HCT116 (cell line): ENCODE measurements around the gene TNN. TPM values are rescaled to one million over a fixed set of nuclear protein-coding genes. Genes with fewer than 3 reads are reported as not detected.

ENCODE experiments used
- ATAC-seq: fragments of 200-7000 bp; cut with Tn5 transposase; 2 replicates; pipeline ENCODE4 v1.9.1; 2020; ENCODE audit warnings: mild to moderate bottlenecking, moderate library complexity
- BruUV-seq: library from RNA; stranded (reverse); fragments of 400-500 nt; replicated peaks from 2 replicates; lab custom pipeline; 2021; lab: Mats Ljungman, UMichigan
- CTCF ChIA-PET: fragments of 300-600 bp; sonication (Branson Sonifier 250); formaldehyde crosslinking; loops from one replicate; lab custom pipeline; 2021; ENCODE audit warnings: antibody characterized with exemption; lab: Charles Lee
- POLR2A ChIA-PET: fragments of 300-600, 350-600 bp; sonication (Branson Sonifier 250); formaldehyde crosslinking; loops from one replicate; lab custom pipeline; 2021; ENCODE audit warnings: antibody characterized with exemption; lab: Charles Lee
- RAD21 ChIA-PET, 2 experiments: fragments of 300-600 bp; sonication (Branson Sonifier 250); formaldehyde crosslinking; loops; one replicate each; lab custom pipeline; 2023; ENCODE audit warnings: low total read pairs in 2 of 2; ENCODE audit not compliant: uncharacterized antibody in 2 of 2, unreplicated experiment in 2 of 2, low non-redundant PET in 1 of 2; lab: Charles Lee
- DNase-seq: peaks from one replicate; pipeline ENCODE4 v3.0.0-alpha.2; 2010; ENCODE audit warnings: low read depth, low spot score
- H2AFZ ChIP-seq: fragments of 200-600 bp; shearing (Covaris generic), sonication (generic); 2 replicates; pipeline ENCODE4 v1.6.1; 2017; ENCODE audit warnings: low read depth, mixed run types, mixed read lengths, antibody characterized with exemption, low read length; ENCODE audit not compliant: poor library complexity, severe bottlenecking
- H3K27ac ChIP-seq: 2 replicates; pipeline ENCODE4 v1.5.1; 2012; ENCODE audit warnings: low read depth, low read length
- H3K27me3 ChIP-seq: fragments of 200-600 bp; sonication (generic); 2 replicates; pipeline ENCODE4 v1.6.1; 2016; ENCODE audit warnings: mixed run types, low read length, mixed read lengths; ENCODE audit not compliant: insufficient read depth
- H3K36me3 ChIP-seq, 2 experiments: fragments of 200-500 bp in 1 of 2; fragments of 200-600 bp in 1 of 2; sonication (Bioruptor generic) in 1 of 2; sonication (generic) in 1 of 2; 2 replicates each; pipeline versions ENCODE4 v1.5.1 to v1.6.1; 2014 to 2016; ENCODE audit warnings: low read length in 2 of 2, inconsistent platforms in 1 of 2, mixed read lengths in 1 of 2, mixed run types in 1 of 2; ENCODE audit not compliant: insufficient read depth in 2 of 2, control insufficient read depth in 1 of 2
- H3K4me1 ChIP-seq, 2 experiments: fragments of 200-600 bp in 1 of 2; sonication (generic) in 1 of 2; 2 replicates each; pipeline versions ENCODE4 v1.5.1 to v1.6.1; 2012 to 2017; ENCODE audit warnings: low read length in 2 of 2, inconsistent platforms in 1 of 2, mild to moderate bottlenecking in 1 of 2, mixed read lengths in 1 of 2, mixed run types in 1 of 2, moderate library complexity in 1 of 2; ENCODE audit not compliant: insufficient read depth in 2 of 2, control insufficient read depth in 1 of 2
- H3K4me2 ChIP-seq: fragments of 200-600 bp; sonication (generic); 2 replicates; pipeline ENCODE4 v1.6.1; 2017; ENCODE audit warnings: mixed run types, low read length, mixed read lengths
- H3K4me3 ChIP-seq, 2 experiments: fragments of 200-600 bp in 1 of 2; sonication (generic) in 1 of 2; replicated peaks in 1 of 2; 2 replicates each; pipeline ENCODE4 v1.5.1; 2011 to 2016; ENCODE audit warnings: low read length in 2 of 2, control low read depth in 1 of 2, low read depth in 1 of 2, mild to moderate bottlenecking in 1 of 2, mixed read lengths in 1 of 2, mixed run types in 1 of 2
- H3K79me2 ChIP-seq: fragments of 200-600 bp; sonication (generic); 2 replicates; pipeline ENCODE4 v1.6.1; 2017; ENCODE audit warnings: mild to moderate bottlenecking, mixed run types, low read length, moderate library complexity, mixed read lengths; ENCODE audit not compliant: insufficient read depth
- H3K9ac ChIP-seq: fragments of 200-600 bp; sonication (generic); 2 replicates; pipeline ENCODE4 v1.6.1; 2016; ENCODE audit warnings: low read length, mixed read lengths
- H3K9me2 ChIP-seq: fragments of 200-600 bp; sonication (generic), shearing (Covaris generic); 2 replicates; pipeline ENCODE4 v1.6.1; 2017; ENCODE audit warnings: mixed run types, mild to moderate bottlenecking, moderate library complexity; ENCODE audit not compliant: insufficient read depth
- H3K9me3 ChIP-seq, 2 experiments: fragments of 200-500 bp in 1 of 2; fragments of 200-600 bp in 1 of 2; sonication (Bioruptor generic) in 1 of 2; sonication (generic) in 1 of 2; 2 replicates each; pipeline ENCODE4 v1.6.1; 2014 to 2017; ENCODE audit warnings: low read length in 2 of 2, mixed read lengths in 2 of 2, inconsistent platforms in 1 of 2, low read depth in 1 of 2, mild to moderate bottlenecking in 1 of 2, mixed run types in 1 of 2, moderate library complexity in 1 of 2; ENCODE audit not compliant: control insufficient read depth in 1 of 2, insufficient read depth in 1 of 2
- H4K20me1 ChIP-seq: fragments of 200-600 bp; sonication (generic), shearing (Covaris generic); 2 replicates; pipeline ENCODE4 v1.6.1; 2017; ENCODE audit warnings: mixed run types, mild to moderate bottlenecking, moderate library complexity; ENCODE audit not compliant: insufficient read depth
- CBX3 ChIP-seq: IDR thresholded peaks from 2 replicates; pipeline ENCODE4 v1.6.1; 2012; ENCODE audit warnings: low read depth
- CTCF ChIP-seq, 3 experiments: fragments of 200-600 bp in 1 of 3; sonication (generic) in 1 of 3; IDR thresholded peaks in 2 of 3; conservative IDR thresholded peaks in 1 of 3; 2 replicates each; pipeline ENCODE4 v1.5.1; 2012 to 2017; ENCODE audit warnings: low read depth in 2 of 3, low read length in 2 of 3, antibody characterized with exemption in 1 of 3, borderline replicate concordance in 1 of 3, control low read depth in 1 of 3, mild to moderate bottlenecking in 1 of 3, mixed read lengths in 1 of 3, mixed run types in 1 of 3, moderate library complexity in 1 of 3; ENCODE audit not compliant: insufficient read depth in 1 of 3
- EGR1 ChIP-seq: IDR thresholded peaks from 2 replicates; pipeline ENCODE4 v1.6.1; 2012; ENCODE audit warnings: low read depth
- EZH2phosphoT487 ChIP-seq: fragments of 200-600 bp; IDR thresholded peaks from 2 replicates; pipeline ENCODE4 v1.6.1; 2018; ENCODE audit warnings: antibody characterized with exemption, borderline replicate concordance
- FOSL1 ChIP-seq: IDR thresholded peaks from 2 replicates; pipeline ENCODE4 v1.6.1; 2012; ENCODE audit warnings: low read depth
- JUND ChIP-seq: IDR thresholded peaks from 2 replicates; pipeline ENCODE4 v1.6.1; 2012
- MAX ChIP-seq: IDR thresholded peaks from 2 replicates; pipeline ENCODE4 v1.6.1; 2012
- POLR2A ChIP-seq: IDR thresholded peaks from 2 replicates; pipeline ENCODE4 v1.7.0; 2011; ENCODE audit warnings: borderline replicate concordance; ENCODE audit not compliant: insufficient read depth, insufficient read length; ENCODE audit errors: extremely low read depth
- REST ChIP-seq: IDR thresholded peaks from 2 replicates; pipeline ENCODE4 v1.6.1; 2012; ENCODE audit warnings: low read depth
- SRF ChIP-seq: IDR thresholded peaks from 2 replicates; pipeline ENCODE4 v1.6.1; 2012; ENCODE audit warnings: low read depth
- YY1 ChIP-seq: IDR thresholded peaks from 2 replicates; pipeline ENCODE4 v1.6.1; 2011; ENCODE audit warnings: low read length, low read depth, moderate library complexity, mild to moderate bottlenecking; ENCODE audit not compliant: insufficient replicate concordance; ENCODE audit errors: extremely low read depth
- ZBTB33 ChIP-seq: IDR thresholded peaks from 2 replicates; pipeline ENCODE4 v1.6.1; 2011; ENCODE audit warnings: mild to moderate bottlenecking, low read length, moderate library complexity; ENCODE audit not compliant: insufficient replicate concordance; ENCODE audit errors: extremely low read depth
- ZFX ChIP-seq: fragments of 450-650 bp; IDR thresholded peaks from 2 replicates; pipeline ENCODE4 v1.6.1; 2017
- intact Hi-C: fragments of 100-400 bp; cut with micrococcal nuclease; formaldehyde crosslinking; loops from 2 replicates; pipeline ENCODE4 v1.10.0; 2022
- total RNA-seq: library from RNA; stranded (reverse); gene quantifications from one replicate; pipeline ENCODE4 v1.2.1, GENCODE V29; 2021; ENCODE audit not compliant: unreplicated experiment

The TNN gene
- total RNA-seq, 1 experiment from 2014 or later, result not detected

- H3K4me1 ChIP-seq, result no peaks in the 10 kb centered on the region
- peaks cover 15% of the 10 kb centered on the region; the same call in 1 of the 2 replicates for H3K27me3 ChIP-seq
- H3K36me3 ChIP-seq, result no peaks in the 10 kb centered on the region
- ATAC-seq, result no peak
- no peak overlapping the region for H2AFZ ChIP-seq
- H3K4me2 ChIP-seq, result no peak overlapping the region
- H3K4me3 ChIP-seq, result no peak overlapping the region
- H4K20me1 ChIP-seq, result no peaks in the 10 kb centered on the region
- intact Hi-C loops, result no loop called here
- TF ChIP-seq ZBTB33 (no peak), JUND (no peak), CBX3 (no peak), REST (no peak), YY1 (no peak), EGR1 (no peak), ZFX (no peak), SRF (no peak), CTCF (IDR thresholded peaks at IDR 0.05 in 2 of 3, conservative IDR thresholded peaks at IDR 0.05 in 1 of 3; ENCODE audit: borderline replicate concordance in 1 of 3, insufficient read depth in 1 of 3, low read depth in 2 of 3, low read length in 2 of 3) (no peak), POLR2A (no peak), EZH2phosphoT487 (no peak), FOSL1 (no peak), MAX (no peak)
- BruUV-seq, result no TSS peak
- H3K79me2 ChIP-seq, result no peaks in the 10 kb centered on the region
- no peak overlapping the region for H3K9ac ChIP-seq
- ChIA-PET CTCF (no interaction called here), RAD21 (no interaction called here), POLR2A (no interaction called here)
- no peaks in the 10 kb centered on the region for H3K9me2 ChIP-seq
- H3K27ac ChIP-seq, result no peak overlapping the region
- H3K9me3 ChIP-seq, result no peaks in the 10 kb centered on the region
- no peak for DNase-seq
These were observed 22.5 kb upstream of the TNN start for GRCh38 chr1:175045097-175045496.
